Thyroid gland (tissue), 4 donors: ENCODE measurements around the gene TSEN34.

Source experiments
- CTCF ChIP-seq, 6 experiments: fragments of 200-600 bp in 3 of 6; fragments of 450-650 bp in 3 of 6; sonication (generic) in 3 of 6; IDR thresholded peaks; one replicate each; pipeline ENCODE4 v1.5.1; 2016 to 2019; ENCODE audit warnings: antibody characterized with exemption in 6 of 6, mild to moderate bottlenecking in 2 of 6, inconsistent platforms in 1 of 6, moderate library complexity in 1 of 6
- POLR2A ChIP-seq, 2 donors: fragments of 450-650 bp; IDR thresholded peaks; one replicate each; pipeline ENCODE4 v1.6.1; 2017; ENCODE audit warnings: antibody characterized with exemption in 2 of 2, mild to moderate bottlenecking in 2 of 2, moderate library complexity in 1 of 2

DNA sequence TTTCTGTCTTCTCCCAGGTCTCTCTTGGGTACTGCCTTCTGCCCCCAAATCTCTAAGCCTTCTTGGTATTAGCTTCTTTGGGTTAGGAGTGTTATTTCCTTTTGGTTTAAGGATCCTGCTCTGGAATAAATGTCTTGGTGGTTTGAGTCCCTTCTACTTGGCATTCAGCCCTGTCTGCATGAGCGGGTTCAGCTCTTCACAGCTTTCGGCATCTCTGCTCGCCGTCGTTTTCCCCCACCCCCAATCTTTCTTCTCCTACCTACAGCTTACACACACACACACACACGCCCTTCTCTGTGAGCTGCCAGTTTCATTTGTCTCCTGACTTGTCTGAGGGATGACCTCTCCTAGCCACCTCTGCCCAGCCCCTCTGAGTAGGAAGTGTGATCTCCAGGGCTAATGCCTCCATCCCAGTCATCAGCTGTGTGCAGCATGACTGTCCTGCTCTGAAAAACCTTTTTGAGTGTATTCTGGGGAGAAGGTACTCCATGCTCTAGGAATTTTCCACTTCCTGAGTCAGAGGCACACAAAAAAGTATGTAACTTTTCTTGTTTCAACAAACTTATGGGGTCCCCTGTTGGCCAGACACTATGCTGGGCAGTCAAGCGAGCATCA, 48.8 kb upstream of the TSEN34 start:
- TF ChIP-seq CTCF (IDR thresholded peaks at IDR 0.05) (no peak), POLR2A (IDR thresholded peaks at IDR 0.05) (no peak)
